Tibial nerve (tissue), 4 donors: ENCODE measurements around the gene SNN.

ENCODE experiments used
- EP300 ChIP-seq, 2 donors: sonication (generic); formaldehyde crosslinking; IDR thresholded peaks; one replicate each; pipeline ENCODE4 v1.6.1; 2017; ENCODE audit warnings: antibody characterized with exemption in 2 of 2, mild to moderate bottlenecking in 1 of 2
- POLR2A ChIP-seq, 2 donors: fragments of 450-650 bp; IDR thresholded peaks; one replicate each; pipeline ENCODE4 v1.6.1; 2017; ENCODE audit warnings: antibody characterized with exemption in 2 of 2, mild to moderate bottlenecking in 2 of 2, moderate library complexity in 2 of 2
- TF ChIP-seq, protein P1 (sequence below), 5 experiments: fragments of 200-600 bp in 3 of 5; fragments of 450-650 bp in 2 of 5; sonication (generic) in 3 of 5; IDR thresholded peaks; one replicate each; pipeline ENCODE4 v1.5.1; 2016 to 2019; ENCODE audit warnings: antibody characterized with exemption in 5 of 5, mild to moderate bottlenecking in 3 of 5, moderate library complexity in 2 of 5

DNA sequence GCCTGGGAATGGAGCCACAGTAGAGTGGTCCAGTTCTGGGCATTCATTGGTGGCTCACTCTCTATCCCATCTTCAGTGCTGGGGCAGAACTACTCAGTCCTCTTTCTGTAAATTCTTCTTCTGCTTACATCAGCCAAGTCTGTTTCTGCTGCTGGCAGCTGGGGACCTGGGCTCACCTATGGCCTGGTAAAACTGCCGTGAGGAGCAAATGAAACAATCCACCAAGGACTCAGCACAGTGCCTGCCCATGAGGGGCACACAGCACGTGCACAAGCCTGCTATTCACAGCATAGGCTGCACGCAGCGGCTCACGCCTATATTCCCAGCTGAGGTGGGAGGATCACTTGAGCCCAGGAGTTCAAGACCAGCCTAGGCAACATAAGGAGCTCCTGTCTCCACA, 30.9 kb upstream of the SNN start:
- no peak for TF ChIP-seq EP300 (IDR thresholded peaks at IDR 0.05)
- no peak for TF ChIP-seq POLR2A (IDR thresholded peaks at IDR 0.05)
- TF ChIP-seq, protein P1, sequence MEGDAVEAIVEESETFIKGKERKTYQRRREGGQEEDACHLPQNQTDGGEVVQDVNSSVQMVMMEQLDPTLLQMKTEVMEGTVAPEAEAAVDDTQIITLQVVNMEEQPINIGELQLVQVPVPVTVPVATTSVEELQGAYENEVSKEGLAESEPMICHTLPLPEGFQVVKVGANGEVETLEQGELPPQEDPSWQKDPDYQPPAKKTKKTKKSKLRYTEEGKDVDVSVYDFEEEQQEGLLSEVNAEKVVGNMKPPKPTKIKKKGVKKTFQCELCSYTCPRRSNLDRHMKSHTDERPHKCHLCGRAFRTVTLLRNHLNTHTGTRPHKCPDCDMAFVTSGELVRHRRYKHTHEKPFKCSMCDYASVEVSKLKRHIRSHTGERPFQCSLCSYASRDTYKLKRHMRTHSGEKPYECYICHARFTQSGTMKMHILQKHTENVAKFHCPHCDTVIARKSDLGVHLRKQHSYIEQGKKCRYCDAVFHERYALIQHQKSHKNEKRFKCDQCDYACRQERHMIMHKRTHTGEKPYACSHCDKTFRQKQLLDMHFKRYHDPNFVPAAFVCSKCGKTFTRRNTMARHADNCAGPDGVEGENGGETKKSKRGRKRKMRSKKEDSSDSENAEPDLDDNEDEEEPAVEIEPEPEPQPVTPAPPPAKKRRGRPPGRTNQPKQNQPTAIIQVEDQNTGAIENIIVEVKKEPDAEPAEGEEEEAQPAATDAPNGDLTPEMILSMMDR (IDR thresholded peaks at IDR 0.05), result no peak
